ENCODE results near the gene CAMK1D.
"Not testable (repeated sequence)": the region's sequence is repeated elsewhere in the genome, so short reads cannot be mapped to it uniquely, and the experiment has no call there.

Gene CAMK1D

DNA sequence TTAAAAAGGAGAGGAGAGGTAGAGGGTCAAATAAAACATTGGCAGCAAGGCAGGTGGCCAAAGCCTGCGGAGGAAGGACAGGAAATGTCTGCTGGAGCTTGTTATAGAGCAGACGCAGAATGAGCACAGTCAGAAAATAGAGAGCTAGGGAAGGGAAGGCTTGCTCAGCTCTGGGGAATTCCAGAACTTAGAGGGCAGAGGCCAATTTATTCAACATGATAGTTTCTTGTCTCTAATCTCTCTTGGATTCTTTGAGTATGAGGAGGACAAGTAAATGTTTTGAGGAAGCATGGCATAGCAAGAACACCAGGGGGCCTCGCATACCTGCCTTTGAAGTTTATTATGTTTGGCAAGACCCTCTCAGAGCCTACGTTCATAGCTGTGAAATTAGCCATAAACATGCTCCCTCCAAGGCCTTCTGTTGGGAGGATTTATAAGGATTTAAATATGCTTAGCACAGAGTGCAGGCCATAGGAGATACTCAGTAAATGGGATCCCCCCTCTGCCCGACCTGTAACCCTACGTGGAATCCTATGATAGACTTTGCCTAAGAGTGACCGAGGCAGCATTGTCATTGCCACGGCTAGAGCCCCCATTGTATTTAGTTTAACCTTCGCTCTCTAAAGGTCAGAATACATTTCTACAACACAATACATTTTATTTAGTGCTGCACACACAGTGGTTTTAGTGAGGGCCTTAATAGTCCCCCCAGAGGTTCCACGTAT lies 358.3 kb downstream of the CAMK1D start:
- peak; percentile 75 for DNase-seq

DNA sequence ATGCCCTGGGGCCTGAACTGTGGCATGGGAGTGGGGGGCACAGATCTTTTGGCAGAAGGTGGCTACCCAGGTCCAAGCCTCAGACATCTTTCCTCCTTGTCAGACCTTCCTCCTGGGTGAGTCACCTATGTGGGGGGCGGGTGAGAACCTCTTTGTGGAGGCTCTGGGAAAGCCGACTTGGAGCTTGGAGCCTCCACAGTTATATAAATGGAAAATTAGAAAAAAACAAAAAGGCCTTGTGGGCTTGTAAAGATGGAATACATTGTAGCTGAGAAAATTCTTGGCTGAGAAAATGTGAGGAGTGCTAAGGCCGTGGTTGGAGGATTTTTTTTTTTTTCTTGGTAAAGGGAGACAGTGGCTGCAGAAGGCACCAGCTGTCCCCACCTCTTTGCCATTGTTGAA lies 359.7 kb downstream of the CAMK1D start:
- peak; percentile 62 for DNase-seq

DNA sequence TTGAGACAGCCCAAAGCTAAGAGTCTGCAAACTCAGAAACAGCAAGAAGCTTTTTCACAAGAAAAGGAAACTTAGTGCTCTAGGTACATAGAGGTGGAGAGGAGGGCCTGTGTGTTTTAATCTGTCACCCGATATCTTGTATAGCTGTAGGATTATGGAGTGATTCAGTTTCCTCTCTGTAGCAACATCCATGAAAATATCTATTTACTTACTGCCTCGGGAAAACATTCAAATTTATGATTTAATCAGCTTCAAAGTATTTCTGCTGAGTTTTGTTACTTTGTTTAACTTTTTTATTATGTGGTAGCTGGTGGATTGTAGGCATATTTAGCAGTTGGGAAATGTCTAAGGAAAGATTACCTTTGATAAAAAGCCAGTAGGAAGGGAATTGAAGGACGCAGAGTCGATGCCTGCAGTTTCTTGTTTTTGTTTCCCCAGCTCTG lies 360.2 kb downstream of the CAMK1D start:
- DNase-seq: peak; percentile 51

DNA sequence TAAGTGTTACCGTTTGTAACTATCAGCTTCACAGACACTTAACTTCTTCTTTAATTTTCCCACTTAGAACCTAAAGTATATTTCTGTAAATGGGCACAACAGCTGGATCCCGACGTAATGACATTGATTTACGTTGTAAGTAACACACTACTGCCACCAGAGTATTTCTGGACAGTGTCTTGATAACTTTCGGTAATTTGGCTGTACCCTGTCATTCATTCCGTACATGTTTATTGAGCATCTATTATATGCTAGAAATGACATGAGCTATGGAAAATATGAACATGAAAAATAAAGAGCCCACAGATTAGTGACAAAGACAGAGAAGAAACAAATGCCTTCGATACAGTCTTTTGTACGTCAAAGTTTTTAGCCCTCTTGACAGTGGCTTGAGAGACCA lies 360.8 kb downstream of the CAMK1D start:
- DNase-seq: no peak

DNA sequence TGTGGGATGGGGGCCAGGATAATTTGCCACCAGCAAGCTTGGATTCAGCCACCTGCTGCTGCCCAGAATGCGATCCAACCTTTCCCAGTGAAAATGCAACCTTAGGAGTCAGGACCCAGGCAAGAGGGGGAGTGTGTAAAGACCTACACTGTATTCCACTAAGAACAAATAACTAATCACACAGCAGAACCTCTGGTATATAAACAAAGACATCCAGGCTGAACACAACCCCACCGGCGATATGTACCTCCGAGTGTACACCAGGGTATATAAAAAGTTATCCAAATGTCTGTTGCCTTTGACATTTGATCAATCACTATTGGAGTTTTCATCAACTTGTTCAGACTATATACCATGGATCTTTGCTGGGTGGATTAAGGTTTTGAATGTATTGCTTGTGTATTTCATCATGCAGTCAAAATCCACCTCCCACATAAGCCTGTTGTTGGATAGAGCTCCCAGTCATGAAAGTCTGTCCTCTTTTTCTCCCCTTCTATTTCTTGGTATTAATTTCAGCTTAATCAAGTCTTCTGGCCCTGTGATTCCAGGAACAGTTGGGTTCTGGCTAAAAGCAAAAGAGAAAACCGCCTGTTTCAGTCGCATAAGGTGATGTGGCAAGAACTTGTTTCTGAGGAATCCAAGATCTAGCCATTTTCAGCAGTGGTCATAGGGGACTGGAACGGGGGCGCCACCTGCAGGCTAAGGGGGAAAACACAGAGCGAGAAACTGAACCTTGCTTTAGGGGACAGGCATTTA lies 361.4 kb downstream of the CAMK1D start:
- DNase-seq: peak; percentile 87

DNA sequence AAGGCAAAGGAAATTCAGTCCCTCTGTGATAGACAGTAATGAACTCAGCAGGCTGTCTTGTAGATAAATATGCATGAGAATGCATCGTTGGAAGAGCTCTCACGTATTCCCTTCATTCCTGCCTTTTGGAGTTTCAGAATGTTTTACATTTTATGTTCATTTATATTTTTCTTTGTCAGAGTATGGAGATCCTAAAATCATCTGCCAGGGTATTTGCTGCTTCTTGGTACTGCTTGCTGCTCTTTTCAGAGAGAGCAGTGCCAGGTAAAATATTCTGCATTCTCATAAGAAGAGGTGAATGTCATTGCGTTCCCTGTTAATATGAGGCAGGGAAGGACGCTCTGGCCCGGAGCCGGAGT lies 362.0 kb downstream of the CAMK1D start:
- no peak for DNase-seq

DNA sequence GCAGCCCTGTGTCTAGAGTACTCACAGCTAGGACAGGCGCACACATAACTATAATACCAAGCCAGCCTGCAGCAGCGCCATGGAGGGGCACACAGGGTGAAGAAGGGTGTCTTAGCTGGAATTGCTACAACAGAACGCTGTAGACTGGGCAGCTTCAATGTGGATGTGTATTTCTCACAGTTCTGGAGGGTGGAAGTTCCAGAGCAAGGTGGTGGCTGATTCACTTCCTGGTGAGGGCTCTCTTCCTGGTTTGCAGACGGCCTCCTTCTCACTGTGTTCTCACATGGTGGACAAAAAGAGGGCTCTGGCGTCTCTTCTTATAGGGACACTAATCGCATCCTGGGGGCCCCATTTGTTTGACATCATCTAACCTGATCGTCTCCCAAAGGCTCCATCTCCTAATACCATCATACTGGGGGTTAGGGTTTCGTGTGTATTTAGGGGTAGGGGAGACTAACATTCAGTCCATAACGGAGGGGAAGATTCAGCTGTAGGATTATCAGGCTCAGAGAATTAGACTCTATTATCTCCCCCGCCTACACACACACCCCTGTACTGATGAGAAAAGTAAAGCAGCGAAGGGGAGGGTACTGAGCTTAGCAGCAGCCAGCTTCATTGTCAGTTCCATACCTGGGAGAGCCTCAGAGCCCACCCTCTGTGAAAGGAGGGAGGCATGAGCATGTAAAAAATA lies 363.1 kb downstream of the CAMK1D start:
- no peak for DNase-seq

DNA sequence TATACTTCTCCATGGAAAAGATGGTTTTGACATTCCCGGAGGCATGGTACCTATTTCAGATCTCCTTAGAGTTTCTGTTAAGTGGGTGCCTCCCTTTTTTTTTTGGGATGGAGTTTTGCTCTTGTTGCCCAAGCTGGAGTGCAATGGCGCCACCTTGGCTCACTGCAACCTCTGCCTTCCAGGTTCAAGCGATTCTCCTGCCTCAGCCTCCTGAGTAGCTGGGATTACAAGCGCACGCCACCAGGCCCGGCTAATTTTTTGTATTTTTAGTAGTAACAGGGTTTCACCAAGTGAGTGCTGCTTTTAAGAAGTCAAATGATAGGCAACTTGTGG lies 363.6 kb downstream of the CAMK1D start:
- DNase-seq: peak; percentile 27

DNA sequence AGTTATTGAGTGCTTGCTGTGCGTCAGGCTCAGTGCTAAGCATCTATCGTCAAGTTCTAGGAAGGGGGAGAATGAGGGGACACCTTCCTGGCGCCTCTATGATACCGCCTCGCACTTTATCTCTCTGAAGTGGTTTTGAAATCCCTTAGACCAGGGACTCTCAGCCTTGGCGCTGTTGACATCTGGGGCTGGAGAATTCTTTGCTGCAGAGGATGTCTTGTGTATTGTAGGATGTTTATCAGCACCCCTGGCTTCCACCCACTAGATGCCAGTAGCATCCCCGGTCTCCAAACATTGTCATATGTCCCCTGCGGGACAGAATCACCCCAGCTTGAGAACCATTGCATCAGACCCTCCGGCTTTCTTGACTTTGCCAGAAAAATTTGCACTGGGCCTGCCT lies 366.7 kb downstream of the CAMK1D start:
- no peak for DNase-seq

DNA sequence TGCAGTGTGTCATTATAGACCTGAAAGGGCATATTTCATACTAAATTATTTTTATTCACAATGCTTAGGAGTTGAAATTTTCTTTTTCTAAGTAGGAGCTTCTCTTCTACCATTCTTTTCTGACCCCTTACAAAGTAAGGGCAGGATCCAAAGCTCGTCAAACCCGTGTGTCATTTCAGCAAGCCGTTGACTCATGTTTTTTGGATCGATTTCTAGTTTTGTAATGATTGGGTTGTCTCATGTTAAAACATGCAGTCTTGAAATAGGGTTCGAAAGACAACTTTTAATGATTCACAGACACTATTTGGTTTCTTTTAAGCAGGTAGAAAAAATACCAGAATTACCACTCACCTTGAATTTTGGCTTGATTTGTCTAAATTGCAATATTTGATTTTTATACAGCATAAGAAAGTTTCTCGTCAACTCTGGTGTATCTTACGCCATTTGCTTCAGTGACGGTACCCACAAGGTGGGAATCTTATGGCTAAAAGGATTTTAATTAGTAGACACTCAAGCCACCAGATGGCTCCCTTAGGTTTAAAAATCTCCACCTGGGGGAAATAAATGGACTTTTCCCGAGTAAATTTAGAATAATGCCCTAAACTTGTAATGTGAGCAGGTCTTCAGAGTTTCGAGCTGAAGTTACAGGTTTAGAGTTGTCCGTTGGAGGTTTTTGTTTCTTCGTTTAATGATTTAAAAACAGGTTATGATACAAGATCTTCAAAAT lies 368.8 kb downstream of the CAMK1D start:
- DNase-seq: peak; percentile 16

DNA sequence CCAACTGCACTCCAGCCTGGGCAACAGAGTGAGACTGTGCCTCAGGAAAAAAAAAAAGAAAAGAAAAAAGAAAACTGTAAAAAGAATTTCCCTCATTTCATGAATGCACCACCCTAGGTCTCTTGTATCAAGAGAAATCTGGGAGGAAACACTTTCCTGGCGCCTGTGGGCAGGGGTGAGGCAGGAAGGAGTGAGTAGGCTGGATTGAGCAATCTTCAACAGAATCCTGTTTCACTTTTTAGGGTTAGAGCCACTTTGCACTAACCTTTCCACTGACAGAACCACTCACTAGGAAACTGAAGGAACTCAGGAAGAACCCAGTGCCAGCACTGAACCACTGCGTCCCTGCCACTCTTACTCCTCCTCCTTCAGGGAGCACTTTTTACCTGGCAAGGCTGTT lies 370.0 kb downstream of the CAMK1D start:
- DNase-seq: no peak

DNA sequence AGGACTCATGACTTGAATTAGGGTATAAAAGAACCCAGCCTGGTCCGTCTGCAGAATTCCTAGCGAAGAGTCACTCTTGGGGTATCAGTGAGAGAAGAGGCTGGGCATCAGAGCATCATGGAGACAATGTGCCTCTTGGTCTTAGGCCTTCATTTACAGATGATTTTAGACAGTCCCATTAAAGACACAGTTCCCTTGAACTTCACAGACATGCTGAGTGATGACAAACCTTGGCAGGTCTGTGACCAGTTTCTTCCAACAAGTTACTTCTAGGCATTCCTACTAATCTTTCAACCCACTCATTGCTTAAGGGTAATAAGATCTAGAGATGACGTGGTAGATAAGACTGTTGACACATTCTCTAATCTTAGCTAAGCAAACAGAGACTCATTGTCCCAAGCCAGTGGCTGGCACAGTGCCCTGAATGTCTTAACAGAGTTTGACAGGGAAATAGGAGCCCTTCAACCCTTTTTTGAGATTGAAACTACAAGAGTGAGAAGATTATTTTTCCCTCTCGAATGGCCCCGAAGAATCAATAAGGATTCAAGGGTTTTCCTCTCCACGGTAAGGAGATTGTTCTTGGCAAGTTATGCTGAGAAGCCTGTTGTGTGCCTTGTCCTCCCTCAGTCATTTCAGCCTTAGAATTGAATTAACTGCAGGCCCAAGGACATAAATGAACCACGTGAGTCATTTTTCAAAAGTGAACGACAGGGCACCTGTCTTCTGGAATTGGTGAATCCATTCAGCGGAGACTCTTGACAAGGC lies 371.1 kb downstream of the CAMK1D start:
- peak; percentile 95 for DNase-seq

DNA sequence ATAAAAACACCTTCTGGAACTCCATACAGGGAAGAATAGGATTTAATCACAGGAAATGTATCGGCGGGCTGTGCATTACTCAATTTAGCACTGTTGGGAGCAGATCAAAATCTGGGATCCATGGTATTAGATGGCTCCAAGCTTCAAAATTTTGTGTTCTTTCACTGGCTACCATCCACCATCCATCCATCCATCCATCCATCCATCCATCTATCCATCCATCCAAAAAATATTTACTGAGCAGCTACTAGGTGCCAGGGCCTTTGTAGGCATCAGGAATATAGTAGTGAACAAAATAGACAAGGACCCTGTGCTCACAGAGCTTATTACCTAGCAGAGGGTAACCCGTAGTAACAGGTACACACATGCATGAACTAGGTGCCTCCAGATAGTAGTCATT lies 372.0 kb downstream of the CAMK1D start:
- DNase-seq: peak; percentile 36

DNA sequence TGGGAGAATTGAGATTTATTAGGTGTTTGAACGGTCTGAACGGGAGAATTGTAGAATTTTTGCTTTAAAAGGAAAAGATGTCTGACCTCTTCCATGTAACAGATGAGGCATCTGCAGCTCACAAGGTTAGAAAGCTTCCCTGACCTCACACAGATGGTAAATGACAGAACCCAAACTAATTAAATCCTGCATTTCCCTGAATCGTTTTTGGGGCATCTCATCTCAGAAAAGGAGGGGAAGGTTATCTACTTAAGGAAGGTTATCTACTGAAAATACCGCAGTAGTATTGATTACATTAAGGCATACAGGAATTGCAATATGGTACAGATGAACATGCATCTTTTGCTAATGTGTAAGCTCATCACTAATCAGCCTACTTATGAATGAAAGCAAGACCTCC lies 373.9 kb downstream of the CAMK1D start:
- no peak for DNase-seq

DNA sequence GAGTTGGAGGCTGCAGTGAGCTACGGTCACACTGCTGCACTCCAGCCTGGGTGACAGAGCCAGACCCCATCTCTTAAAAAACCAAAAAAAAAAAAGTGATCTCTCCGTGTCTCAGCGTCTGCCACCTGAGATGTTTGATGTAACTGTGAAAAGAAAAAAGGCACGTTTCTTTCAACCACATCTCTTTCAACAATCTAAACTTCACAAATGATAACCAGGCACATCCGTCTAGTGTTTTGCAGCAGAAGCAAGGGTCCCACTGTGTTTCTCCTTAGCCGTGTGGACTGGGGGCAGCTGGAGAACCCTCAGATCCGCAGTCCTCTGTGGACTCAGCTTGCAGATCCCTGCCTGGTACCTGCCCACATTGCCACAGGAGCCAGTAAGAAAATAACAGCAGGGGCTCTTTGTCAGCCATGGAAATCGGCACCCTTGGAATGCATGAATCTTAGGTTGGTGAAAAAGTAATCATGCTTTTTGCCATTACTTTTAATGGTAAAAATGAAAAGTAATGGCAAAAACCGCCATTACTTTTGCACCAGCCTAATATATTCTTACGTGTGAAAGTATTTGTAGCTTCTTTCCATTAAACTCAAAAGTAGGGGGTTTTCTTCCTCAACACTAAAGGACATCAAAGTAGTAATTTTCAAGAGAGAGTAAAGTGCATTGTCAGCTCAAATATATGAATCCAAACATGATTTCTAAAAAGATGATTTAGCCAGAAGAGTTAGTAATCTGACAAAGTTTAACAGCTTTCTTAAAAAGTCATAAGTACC lies 375.6 kb downstream of the CAMK1D start:
- DNase-seq: no peak

DNA sequence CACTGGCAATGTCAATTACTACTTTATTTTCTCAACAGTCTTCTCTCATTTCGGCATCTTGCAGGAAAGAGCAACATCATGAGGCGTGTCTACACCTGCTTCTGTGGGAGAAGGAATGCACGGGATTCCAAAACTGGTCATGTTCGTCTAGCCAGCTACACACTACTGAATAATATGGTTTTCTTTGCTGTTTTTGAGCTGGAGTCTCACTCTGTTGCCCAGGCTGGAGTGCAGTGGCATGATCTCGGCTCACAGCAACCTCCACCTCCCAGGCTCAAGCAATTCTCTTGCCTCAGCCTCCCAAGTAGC lies 376.2 kb downstream of the CAMK1D start:
- DNase-seq: not testable (repeated sequence)

DNA sequence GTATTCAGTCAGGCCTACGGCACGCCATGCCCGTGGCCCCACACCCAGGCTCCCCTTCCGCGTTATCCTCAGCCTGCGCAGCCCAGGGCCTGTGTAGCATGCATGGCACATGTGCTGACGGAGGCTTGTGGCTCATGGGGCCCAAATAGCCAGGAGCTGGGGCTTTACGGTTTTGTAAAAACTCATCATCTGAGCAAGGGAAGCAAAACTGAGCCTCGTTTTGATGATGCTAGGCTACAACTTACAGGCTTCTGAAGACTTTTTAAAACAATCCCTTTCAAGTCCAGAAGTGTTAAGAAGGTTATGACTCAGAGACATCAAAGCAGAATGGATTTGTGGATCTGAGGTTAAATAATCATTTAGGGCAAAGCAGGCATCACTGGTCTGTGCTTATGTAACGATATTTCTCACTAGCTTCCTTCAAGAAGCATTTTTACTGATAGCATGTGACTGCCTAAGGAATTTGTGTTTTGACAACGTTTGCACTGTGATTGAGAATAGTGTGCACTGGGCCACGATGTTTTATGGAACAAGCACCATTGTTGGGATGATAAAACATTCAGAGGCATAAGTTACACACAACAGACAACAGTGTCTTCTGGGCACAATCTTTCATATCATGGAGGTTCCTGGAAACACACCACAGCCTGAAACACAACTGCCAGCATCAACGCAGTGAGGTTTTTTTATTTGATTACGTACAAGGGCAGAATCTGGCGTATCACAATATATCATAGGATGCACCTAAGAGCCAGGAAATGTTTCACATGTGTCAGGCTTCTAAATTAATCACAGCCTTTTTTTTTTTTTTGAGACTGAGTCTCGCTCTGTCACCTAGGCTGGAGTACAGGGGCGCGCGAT lies 377.9 kb downstream of the CAMK1D start:
- no peak for DNase-seq

DNA sequence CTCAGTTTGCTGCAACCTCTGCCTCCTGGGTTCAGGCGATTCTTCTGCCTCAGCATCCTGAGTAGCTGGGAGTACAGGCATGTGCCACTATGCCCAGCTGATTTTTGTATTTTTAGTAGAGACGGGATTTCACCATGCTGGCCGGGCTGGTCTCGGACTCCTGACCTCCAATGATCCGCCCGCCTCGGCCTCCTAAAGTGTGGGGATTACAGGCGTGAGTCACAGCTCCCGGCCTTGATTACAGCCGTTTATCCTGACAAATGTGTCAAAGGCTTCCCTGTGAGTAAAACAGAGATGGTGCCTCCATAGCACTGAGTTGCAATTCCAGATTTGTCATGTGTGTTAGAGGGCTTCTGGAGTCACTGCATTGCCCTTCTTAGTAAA lies 378.5 kb downstream of the CAMK1D start:
- DNase-seq: no peak

DNA sequence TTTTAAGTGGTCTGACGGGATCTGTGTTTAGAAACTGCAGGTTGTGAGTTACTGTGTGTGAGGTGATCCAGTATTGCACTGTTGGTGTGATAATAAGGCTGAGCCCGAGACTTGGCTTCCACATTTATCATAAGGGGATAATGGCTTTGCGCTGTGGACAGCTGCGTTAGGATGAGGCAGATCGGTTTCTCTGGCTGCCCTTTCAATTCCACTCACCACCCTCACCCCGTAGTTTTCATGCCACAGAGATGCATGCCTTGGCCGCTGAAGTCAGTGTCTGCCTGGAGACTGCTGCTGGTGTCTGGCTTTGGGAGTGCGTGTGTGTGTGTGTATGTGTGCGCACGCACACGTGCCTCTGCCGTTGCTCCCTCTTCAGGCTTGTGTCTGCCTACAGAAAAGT lies 379.1 kb downstream of the CAMK1D start:
- no peak for DNase-seq

DNA sequence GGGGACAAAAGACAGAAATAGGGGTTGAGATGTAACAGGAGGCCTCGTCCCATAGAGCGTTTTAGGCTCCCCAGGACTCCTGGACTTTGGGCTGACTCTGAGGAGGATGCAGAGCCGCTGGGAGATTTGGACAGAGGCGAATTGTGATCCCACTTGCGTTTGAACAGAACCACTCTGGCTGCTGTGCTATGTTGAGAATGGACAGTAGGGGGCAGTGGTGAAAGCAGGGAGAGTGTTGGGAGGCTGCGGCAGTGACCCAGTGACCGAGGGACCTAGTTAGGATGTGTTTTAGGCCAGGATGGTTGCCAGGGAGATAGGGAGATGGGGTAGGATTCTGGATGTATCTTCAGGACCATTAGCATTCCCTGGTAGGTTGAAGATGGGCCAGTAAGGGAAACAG lies 380.5 kb downstream of the CAMK1D start:
- DNase-seq: peak; percentile 37
